ENCODE data around the gene COPRS. TPM values are rescaled to one million over a fixed set of nuclear protein-coding genes. Genes with fewer than 3 reads are reported as not detected.

Gene COPRS, protein sequence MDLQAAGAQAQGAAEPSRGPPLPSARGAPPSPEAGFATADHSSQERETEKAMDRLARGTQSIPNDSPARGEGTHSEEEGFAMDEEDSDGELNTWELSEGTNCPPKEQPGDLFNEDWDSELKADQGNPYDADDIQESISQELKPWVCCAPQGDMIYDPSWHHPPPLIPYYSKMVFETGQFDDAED
- 123 to 169 TPM (median 157 TPM) in 5 replicates for total RNA-seq (2022; extraction: Qiagen RNA extraction; ENCODE audit: low read depth)

DNA sequence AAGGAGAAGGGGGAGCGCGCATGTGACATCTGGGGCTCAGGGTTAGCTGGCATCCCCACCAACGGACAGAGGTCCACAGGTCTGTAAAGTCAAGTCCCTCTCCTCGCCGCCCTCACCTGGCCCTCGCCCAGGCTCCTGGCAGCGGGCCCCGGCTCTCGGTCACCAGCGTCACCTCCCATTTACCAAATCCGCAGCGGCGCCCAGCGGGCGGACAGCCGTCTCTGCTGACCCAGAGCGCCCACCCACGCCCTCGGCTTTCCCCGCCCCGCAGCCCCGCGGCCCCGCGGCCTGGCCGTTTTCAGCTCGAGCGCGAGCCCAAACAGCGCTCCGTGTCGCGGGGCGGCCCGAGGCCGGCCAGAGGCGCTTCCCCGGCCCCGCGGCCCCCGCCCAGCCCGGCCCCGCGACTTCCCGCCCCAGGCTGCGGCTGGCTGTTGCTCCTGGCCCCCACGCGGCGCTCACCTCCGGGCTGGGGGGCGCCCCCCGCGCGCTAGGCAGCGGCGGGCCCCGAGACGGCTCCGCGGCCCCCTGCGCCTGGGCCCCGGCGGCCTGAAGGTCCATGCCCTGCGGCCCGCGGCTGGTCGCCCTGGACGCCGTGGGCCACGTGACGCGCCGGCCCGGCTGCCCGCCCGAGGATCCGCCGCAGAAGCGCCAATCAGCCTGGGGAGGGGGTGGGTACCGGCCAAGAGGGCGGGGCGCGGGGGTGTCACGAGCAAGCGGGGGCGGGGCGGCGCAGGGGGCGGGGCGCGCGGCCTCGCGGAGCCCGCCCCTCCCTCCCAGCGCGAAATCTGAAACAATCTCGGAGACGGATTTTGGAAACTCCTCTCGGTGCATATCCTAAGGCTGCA lies at the start of gene COPRS:
Gene COPRS (minus strand): TSS at position 603 of the 845 bp plus-strand sequence. CDS start 45 bp downstream, at position 558.

Other genes with a start within 250 kb of the COPRS start
- 48.7 to 85.1 TPM (median 79.9 TPM) in 5 replicates for gene UTP6, start 42.5 kb upstream of the COPRS start, total RNA-seq (2022; extraction: Qiagen RNA extraction; ENCODE audit: low read depth)
- gene SUZ12, start 77.8 kb upstream of the COPRS start, total RNA-seq (2022; extraction: Qiagen RNA extraction; ENCODE audit: low read depth), result 18.9 to 30.7 TPM (median 27.3 TPM) in 5 replicates
- 8.0 to 12.1 TPM (median 9.0 TPM) in 5 replicates for gene LRRC37B, start 148.1 kb upstream of the COPRS start, total RNA-seq (2022; extraction: Qiagen RNA extraction; ENCODE audit: low read depth)

All from A549 treated with GW870086 at 1 μM for 4 hours (cell line).